ENCODE data around the gene PC. TPM values are rescaled to one million over a fixed set of nuclear protein-coding genes. Genes with fewer than 3 reads are reported as not detected.

Gene PC
- total and polyA plus RNA-seq, 9 of the 15 experiments (the other 6 are each of a cell fraction or from before 2014, with no cell fraction given), result 0.94 to 38.0 (median 8.7) TPM

- no peak for TF ChIP-seq SFPQ (IDR thresholded peaks at IDR 0.05; ENCODE audit: low read depth, low read length)
- no peak for TF ChIP-seq GATA2 (CRISPR knock-in tag; IDR thresholded peaks at IDR 0.05)
- TF ChIP-seq ZNF143 (CRISPR knock-in tag; IDR thresholded peaks at IDR 0.05), result no peak
- TF ChIP-seq ELK1 (CRISPR knock-in tag; IDR thresholded peaks at IDR 0.05), result no peak
- no peak for TF ChIP-seq EGR1 (conservative IDR thresholded peaks at IDR 0.05)
- TF ChIP-seq ZNF431 (CRISPR knock-in tag; IDR thresholded peaks at IDR 0.05), result no peak
- TF ChIP-seq SMAD3 (CRISPR knock-in tag; conservative IDR thresholded peaks at IDR 0.05), result no peak
- TF ChIP-seq CBX3 (IDR thresholded peaks at IDR 0.05; ENCODE audit: borderline replicate concordance in 1 of 2, low read length in 2 of 2), result no peak
- no peak for TF ChIP-seq NR1H2 (CRISPR knock-in tag; IDR thresholded peaks at IDR 0.05)
- no peak for TF ChIP-seq MECOM (CRISPR knock-in tag; IDR thresholded peaks at IDR 0.05)
- TF ChIP-seq ELF1 (tag; IDR thresholded peaks at IDR 0.05), result no peak
- no peak for TF ChIP-seq TAF15 (IDR thresholded peaks at IDR 0.05; ENCODE audit: low read depth, low read length)
- no peak for TF ChIP-seq GTF2A2 (tag; IDR thresholded peaks at IDR 0.05)
- no peak for TF ChIP-seq ZEB2 (IDR thresholded peaks at IDR 0.05)
- no peak for TF ChIP-seq U2AF2 (optimal IDR thresholded peaks at IDR 0.05; ENCODE audit: low read depth, low read length)
- no peak for TF ChIP-seq ILF3 (IDR thresholded peaks at IDR 0.05; ENCODE audit: borderline replicate concordance)
- TF ChIP-seq ATF6 (CRISPR knock-in tag; IDR thresholded peaks at IDR 0.05), result no peak
- TF ChIP-seq THRA (IDR thresholded peaks at IDR 0.05), result no peak
- no peak for TF ChIP-seq ZBTB17 (CRISPR knock-in tag; IDR thresholded peaks at IDR 0.05)
- no peak for TF ChIP-seq ZC3H4 (CRISPR knock-in tag; IDR thresholded peaks at IDR 0.05; ENCODE audit: borderline replicate concordance)
- no peak for TF ChIP-seq PYGO2 (tag; IDR thresholded peaks at IDR 0.05)
- no peak for TF ChIP-seq ZZZ3 (IDR thresholded peaks at IDR 0.05)
- no peak for TF ChIP-seq SMAD4 (CRISPR knock-in tag; conservative IDR thresholded peaks at IDR 0.05)
Measured at GRCh38 chr11:66981976-66982578, 23.9 kb upstream of the PC start (continued).
